GM12878 (cell line): Measurements from ENCODE around the gene ASGR1. TPM values are rescaled to one million over a fixed set of nuclear protein-coding genes. Genes with fewer than 3 reads are reported as not detected.
A peak's percentile ranks its signal among the peaks of the same experiment; 100 is the strongest.

ENCODE experiments used
- ATF7 ChIP-seq: fragments of 450-650 bp; IDR thresholded peaks from 2 replicates; pipeline ENCODE4 v1.6.1; 2016; ENCODE audit warnings: low read depth, mild to moderate bottlenecking
- BMI1 ChIP-seq: fragments of 450-650 bp; IDR thresholded peaks from 2 replicates; pipeline ENCODE4 v1.6.1; 2016; ENCODE audit warnings: mild to moderate bottlenecking, moderate library complexity, borderline replicate concordance
- CREM ChIP-seq: IDR thresholded peaks from 2 replicates; pipeline ENCODE4 v1.6.1; 2014; ENCODE audit warnings: antibody characterized with exemption, low read depth
- DPF2 ChIP-seq: fragments of 450-650 bp; IDR thresholded peaks from 2 replicates; pipeline ENCODE4 v1.6.1; 2017; ENCODE audit warnings: mild to moderate bottlenecking
- EP300 ChIP-seq, 2 experiments: fragments of 150-350 bp in 1 of 2; IDR thresholded peaks; 2 replicates each; pipeline ENCODE4 v1.6.1; 2011 to 2012; ENCODE audit warnings: low read depth in 2 of 2, low read length in 2 of 2, borderline replicate concordance in 1 of 2, improper control_type of control experiment in 1 of 2, inconsistent platforms in 1 of 2; ENCODE audit not compliant: control insufficient read depth in 1 of 2
- GABPA ChIP-seq: IDR thresholded peaks from 2 replicates; pipeline ENCODE4 v1.6.1; 2014; ENCODE audit warnings: antibody characterized with exemption, low read depth, mild to moderate bottlenecking, inconsistent platforms
- GATAD2B ChIP-seq: fragments of 450-650 bp; conservative IDR thresholded peaks from 2 replicates; pipeline ENCODE4 v1.6.1; 2017; ENCODE audit warnings: low read depth, mild to moderate bottlenecking, moderate library complexity
- HCFC1 ChIP-seq: fragments of 150-350 bp; IDR thresholded peaks from 2 replicates; pipeline ENCODE4 v1.6.1; 2014; ENCODE audit warnings: low read length
- HDGF ChIP-seq: fragments of 450-650 bp; IDR thresholded peaks from 2 replicates; pipeline ENCODE4 v1.6.1; 2016; ENCODE audit warnings: antibody characterized with exemption
- IKZF1 ChIP-seq: fragments of 450-650 bp; conservative IDR thresholded peaks from 2 replicates; pipeline ENCODE4 v1.6.1; 2017; ENCODE audit warnings: antibody characterized with exemption, mild to moderate bottlenecking
- KLF5 ChIP-seq: fragments of 450-650 bp; IDR thresholded peaks from 2 replicates; pipeline ENCODE4 v1.6.1; 2014; ENCODE audit warnings: mild to moderate bottlenecking; ENCODE audit not compliant: partially characterized antibody
- LARP7 ChIP-seq: fragments of 450-650 bp; IDR thresholded peaks from 2 replicates; pipeline ENCODE4 v1.6.1; 2017; ENCODE audit warnings: mild to moderate bottlenecking
- MEF2B ChIP-seq: fragments of 450-650 bp; IDR thresholded peaks from 2 replicates; pipeline ENCODE4 v1.6.1; 2018; ENCODE audit warnings: mild to moderate bottlenecking, moderate library complexity; ENCODE audit not compliant: partially characterized antibody, poor library complexity, severe bottlenecking
- NBN ChIP-seq: fragments of 450-650 bp; IDR thresholded peaks from 2 replicates; pipeline ENCODE4 v1.6.1; 2016
- NR2F1 ChIP-seq: fragments of 450-650 bp; conservative IDR thresholded peaks from 2 replicates; pipeline ENCODE4 v1.6.1; 2017; ENCODE audit warnings: mild to moderate bottlenecking
- RB1 ChIP-seq: fragments of 450-650 bp; formaldehyde crosslinking; IDR thresholded peaks from 2 replicates; pipeline ENCODE4 v1.6.1; 2017; ENCODE audit warnings: mild to moderate bottlenecking, borderline replicate concordance
- RCOR1 ChIP-seq: conservative IDR thresholded peaks from 2 replicates; pipeline ENCODE4 v1.6.1; 2012; ENCODE audit warnings: low read depth, low read length, improper control_type of control experiment
- RELA ChIP-seq: fragments of 450-650 bp; IDR thresholded peaks from 2 replicates; pipeline ENCODE4 v1.8.0; 2014; ENCODE audit warnings: borderline replicate concordance; ENCODE audit not compliant: partially characterized antibody
- RFX5 ChIP-seq: IDR thresholded peaks from 2 replicates; pipeline ENCODE4 v1.6.1; 2011; ENCODE audit warnings: low read depth, low read length, improper control_type of control experiment
- RUNX3 ChIP-seq: IDR thresholded peaks from 2 replicates; pipeline ENCODE4 v1.6.1; 2012; ENCODE audit warnings: low read length, inconsistent platforms
- SMARCA5 ChIP-seq: fragments of 450-650 bp; IDR thresholded peaks from 2 replicates; pipeline ENCODE4 v1.6.1; 2017; ENCODE audit warnings: mild to moderate bottlenecking
- STAT1 ChIP-seq: fragments of 450-650 bp; conservative IDR thresholded peaks from 2 replicates; pipeline ENCODE4 v1.6.1; 2014; ENCODE audit warnings: antibody characterized with exemption, mild to moderate bottlenecking
- ZNF207 ChIP-seq: fragments of 450-650 bp; IDR thresholded peaks from 2 replicates; pipeline ENCODE4 v1.6.1; 2014; ENCODE audit warnings: antibody characterized with exemption, mild to moderate bottlenecking, borderline replicate concordance
- ZNF274 ChIP-seq: IDR thresholded peaks from one replicate; pipeline ENCODE4 v1.8.0; 2011; ENCODE audit not compliant: insufficient read length, insufficient read depth
- polyA plus RNA-seq, 11 experiments: library from polyadenylated mRNA; depleted of rRNA in 4 of 11; unstranded in 6 of 11; stranded (reverse) in 5 of 11; fragments of >200 nt; fragmentation: Nextera tagmentation in 4 of 11; fragmentation: Illumina TruSeq in 1 of 11; extraction: Ambion mirVana in 4 of 11; extraction: Trizol in 1 of 11; gene quantifications; 1 replicate in 1 of 11; 2 replicates in 10 of 11; pipeline versions ENCODE4 v1.2.1 to v1.2.3, GENCODE V29; 2011 to 2016; ENCODE audit warnings: inconsistent platforms in 2 of 11, missing spikeins in 2 of 11, low read depth in 1 of 11
- total RNA-seq, 4 experiments: library from RNA; depleted of rRNA in 3 of 4; stranded (reverse); fragments of >200 nt in 3 of 4; fragmentation: Illumina TruSeq in 1 of 4; extraction: Trizol in 1 of 4; gene quantifications; 2 replicates each; pipeline versions ENCODE4 v1.2.1 to v1.2.3, GENCODE V29; 2013 to 2021
- TF ChIP-seq, protein P1 (sequence below): fragments of 450-650 bp; IDR thresholded peaks from 2 replicates; pipeline ENCODE4 v1.6.1; 2016; ENCODE audit warnings: mild to moderate bottlenecking

ASGR1 gene
- total and polyA plus RNA-seq, 10 of the 15 experiments (the other 5 are each of a cell fraction or from before 2014, with no cell fraction given): 0.06 to 0.34 (median 0.14) TPM; not detected in 6

DNA sequence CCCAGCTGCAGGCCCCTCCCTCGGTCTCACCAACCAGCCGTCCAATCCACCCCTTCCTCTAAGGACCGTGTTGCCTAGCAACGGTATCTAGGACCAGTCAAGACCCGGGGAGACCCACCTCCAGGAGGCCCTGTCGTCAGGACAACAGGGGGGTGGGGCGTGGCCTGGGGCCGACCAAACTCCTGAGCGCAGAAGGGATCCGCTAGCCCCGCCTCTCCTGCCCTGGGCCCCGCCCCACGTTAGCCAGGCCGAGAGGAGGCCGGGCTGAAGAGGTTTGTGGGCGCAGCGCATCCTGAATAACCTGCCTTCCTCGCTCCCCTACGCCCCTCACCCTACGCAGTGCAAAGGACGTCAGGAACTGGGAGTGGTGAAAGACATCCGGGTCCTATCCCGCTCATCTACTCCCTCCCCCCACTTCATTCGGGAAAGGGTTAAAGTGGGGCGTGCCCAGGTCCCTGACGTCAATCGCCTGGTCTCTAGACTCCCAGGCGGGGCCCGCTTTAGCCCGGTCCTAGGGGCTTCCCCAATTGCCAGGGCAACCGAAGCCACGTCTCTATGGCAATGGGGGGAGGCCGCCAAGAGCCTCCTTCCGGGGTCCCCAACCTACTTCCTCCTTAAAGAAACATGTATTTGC lies 25.8 kb upstream of the ASGR1 start (continued):
- TF ChIP-seq RCOR1: 0 out of 2 replicates have a peak, but pooled peaks have one; percentile 58
- TF ChIP-seq HDGF: peak; percentile 73
- TF ChIP-seq LARP7: 0 out of 2 replicates have a peak, but pooled peaks have one; percentile 62
- TF ChIP-seq DPF2: 0 out of 2 replicates have a peak, but pooled peaks have one; percentile 52
- peak; percentile 49; the same call in 1 of the 2 replicates for TF ChIP-seq IKZF1
- TF ChIP-seq KLF5: peak; percentile 71
- TF ChIP-seq NR2F1: peak; percentile 57; the same call in 1 of the 2 replicates
- TF ChIP-seq RUNX3: peak; percentile 16; the same call in 1 of the 2 replicates
- TF ChIP-seq ATF7: peak; percentile 60
- peak; percentile 78 for TF ChIP-seq NBN
- peak; percentile 57; the same call in 1 of the 2 replicates for TF ChIP-seq RFX5
- 0 out of 2 replicates have a peak, but pooled peaks have one; percentile 33 for TF ChIP-seq STAT1
- TF ChIP-seq, protein P1, sequence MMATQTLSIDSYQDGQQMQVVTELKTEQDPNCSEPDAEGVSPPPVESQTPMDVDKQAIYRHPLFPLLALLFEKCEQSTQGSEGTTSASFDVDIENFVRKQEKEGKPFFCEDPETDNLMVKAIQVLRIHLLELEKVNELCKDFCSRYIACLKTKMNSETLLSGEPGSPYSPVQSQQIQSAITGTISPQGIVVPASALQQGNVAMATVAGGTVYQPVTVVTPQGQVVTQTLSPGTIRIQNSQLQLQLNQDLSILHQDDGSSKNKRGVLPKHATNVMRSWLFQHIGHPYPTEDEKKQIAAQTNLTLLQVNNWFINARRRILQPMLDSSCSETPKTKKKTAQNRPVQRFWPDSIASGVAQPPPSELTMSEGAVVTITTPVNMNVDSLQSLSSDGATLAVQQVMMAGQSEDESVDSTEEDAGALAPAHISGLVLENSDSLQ: peak; percentile 66
- peak; percentile 98 for TF ChIP-seq BMI1
- no peak for TF ChIP-seq ZNF274
- TF ChIP-seq GABPA: peak; percentile 72; the same call in 1 of the 2 replicates
- TF ChIP-seq SMARCA5: no peak
- TF ChIP-seq CREM: peak; percentile 80
- TF ChIP-seq RELA: no peak
- no peak; the same call in none of the 2 replicates for TF ChIP-seq ZNF207
- TF ChIP-seq RB1: peak; percentile 65; the same call in 1 of the 2 replicates
- peak in 1 of 2 experiments; percentile 31; a peak in 1 of 4 replicates for TF ChIP-seq EP300 (IDR thresholded peaks at IDR 0.05; ENCODE audit: borderline replicate concordance in 1 of 2, control insufficient read depth in 1 of 2, low read depth in 2 of 2, low read length in 2 of 2)
- peak; percentile 14; the same call in 1 of the 2 replicates for TF ChIP-seq HCFC1
- TF ChIP-seq GATAD2B: peak; percentile 47; the same call in 1 of the 2 replicates
- TF ChIP-seq MEF2B: peak; percentile 67
